Gastroesophageal sphincter (tissue), 3 donors: ENCODE data around the gene SAMD4B.

Experiments used
- EP300 ChIP-seq: sonication (generic); formaldehyde crosslinking; IDR thresholded peaks from one replicate; pipeline ENCODE4 v1.6.1; 2017; ENCODE audit warnings: antibody characterized with exemption, mild to moderate bottlenecking
- POLR2A ChIP-seq, 2 donors: fragments of 450-650 bp; IDR thresholded peaks; one replicate each; pipeline ENCODE4 v1.6.1; 2017; ENCODE audit warnings: antibody characterized with exemption in 2 of 2, mild to moderate bottlenecking in 2 of 2, moderate library complexity in 1 of 2
- POLR2AphosphoS5 ChIP-seq: sonication (generic); formaldehyde crosslinking; IDR thresholded peaks from one replicate; pipeline ENCODE4 v1.6.1; 2017; ENCODE audit warnings: antibody characterized with exemption
- TF ChIP-seq, protein P1 (sequence below), 4 experiments: fragments of 200-600 bp in 2 of 4; fragments of 450-650 bp in 2 of 4; sonication (generic) in 1 of 4; IDR thresholded peaks; one replicate each; pipeline ENCODE4 v1.5.1; 2017 to 2019; ENCODE audit warnings: antibody characterized with exemption in 4 of 4, mild to moderate bottlenecking in 2 of 4, moderate library complexity in 2 of 4

DNA sequence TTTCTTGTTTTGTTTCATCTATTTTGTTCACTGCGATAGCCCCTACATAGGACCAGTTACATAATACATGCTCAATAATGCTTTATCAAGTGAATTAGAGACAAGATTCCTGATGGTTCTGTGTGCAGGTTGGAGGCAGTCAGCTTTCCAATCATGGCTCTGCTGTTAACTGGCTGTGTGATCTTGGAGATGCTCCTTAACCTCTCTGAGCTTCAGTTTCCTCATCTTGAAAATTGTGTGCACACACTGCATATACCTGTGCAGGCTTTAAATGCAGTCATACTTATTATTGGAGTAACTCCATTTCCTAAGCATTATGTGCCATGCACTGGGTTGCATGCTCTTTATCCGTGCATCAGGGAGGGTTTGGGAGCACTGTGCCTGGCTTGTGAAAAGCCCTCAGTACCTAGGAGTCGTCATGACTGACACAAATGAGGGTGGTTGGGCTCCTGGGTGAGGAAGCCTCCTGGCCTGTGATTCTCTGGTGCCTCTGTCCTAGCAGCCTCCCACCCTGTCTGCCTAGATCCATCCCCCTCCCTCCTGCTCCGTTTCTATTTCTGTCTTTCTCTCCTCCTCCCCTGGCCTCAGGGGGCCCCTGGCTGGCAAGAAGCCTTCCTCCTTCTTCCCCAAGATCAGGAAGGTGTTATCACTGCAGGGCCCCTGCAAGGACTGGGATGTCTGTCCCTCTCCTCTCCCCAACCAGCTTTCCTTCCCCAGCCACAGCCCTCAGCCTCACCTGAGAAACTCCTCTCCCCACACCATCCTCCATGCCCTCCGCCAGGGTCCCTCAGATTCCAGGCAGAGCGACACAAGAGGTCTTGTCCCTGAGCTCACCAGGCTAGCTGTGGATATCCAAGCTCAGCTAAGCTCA is 37.3 kb upstream of the SAMD4B start:
- TF ChIP-seq, protein P1, sequence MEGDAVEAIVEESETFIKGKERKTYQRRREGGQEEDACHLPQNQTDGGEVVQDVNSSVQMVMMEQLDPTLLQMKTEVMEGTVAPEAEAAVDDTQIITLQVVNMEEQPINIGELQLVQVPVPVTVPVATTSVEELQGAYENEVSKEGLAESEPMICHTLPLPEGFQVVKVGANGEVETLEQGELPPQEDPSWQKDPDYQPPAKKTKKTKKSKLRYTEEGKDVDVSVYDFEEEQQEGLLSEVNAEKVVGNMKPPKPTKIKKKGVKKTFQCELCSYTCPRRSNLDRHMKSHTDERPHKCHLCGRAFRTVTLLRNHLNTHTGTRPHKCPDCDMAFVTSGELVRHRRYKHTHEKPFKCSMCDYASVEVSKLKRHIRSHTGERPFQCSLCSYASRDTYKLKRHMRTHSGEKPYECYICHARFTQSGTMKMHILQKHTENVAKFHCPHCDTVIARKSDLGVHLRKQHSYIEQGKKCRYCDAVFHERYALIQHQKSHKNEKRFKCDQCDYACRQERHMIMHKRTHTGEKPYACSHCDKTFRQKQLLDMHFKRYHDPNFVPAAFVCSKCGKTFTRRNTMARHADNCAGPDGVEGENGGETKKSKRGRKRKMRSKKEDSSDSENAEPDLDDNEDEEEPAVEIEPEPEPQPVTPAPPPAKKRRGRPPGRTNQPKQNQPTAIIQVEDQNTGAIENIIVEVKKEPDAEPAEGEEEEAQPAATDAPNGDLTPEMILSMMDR (IDR thresholded peaks at IDR 0.05), result no peak
- TF ChIP-seq EP300 (no peak), POLR2AphosphoS5 (no peak), POLR2A (IDR thresholded peaks at IDR 0.05) (no peak)
